ENCODE results near the gene PRPF6.

The PRPF6 gene

DNA sequence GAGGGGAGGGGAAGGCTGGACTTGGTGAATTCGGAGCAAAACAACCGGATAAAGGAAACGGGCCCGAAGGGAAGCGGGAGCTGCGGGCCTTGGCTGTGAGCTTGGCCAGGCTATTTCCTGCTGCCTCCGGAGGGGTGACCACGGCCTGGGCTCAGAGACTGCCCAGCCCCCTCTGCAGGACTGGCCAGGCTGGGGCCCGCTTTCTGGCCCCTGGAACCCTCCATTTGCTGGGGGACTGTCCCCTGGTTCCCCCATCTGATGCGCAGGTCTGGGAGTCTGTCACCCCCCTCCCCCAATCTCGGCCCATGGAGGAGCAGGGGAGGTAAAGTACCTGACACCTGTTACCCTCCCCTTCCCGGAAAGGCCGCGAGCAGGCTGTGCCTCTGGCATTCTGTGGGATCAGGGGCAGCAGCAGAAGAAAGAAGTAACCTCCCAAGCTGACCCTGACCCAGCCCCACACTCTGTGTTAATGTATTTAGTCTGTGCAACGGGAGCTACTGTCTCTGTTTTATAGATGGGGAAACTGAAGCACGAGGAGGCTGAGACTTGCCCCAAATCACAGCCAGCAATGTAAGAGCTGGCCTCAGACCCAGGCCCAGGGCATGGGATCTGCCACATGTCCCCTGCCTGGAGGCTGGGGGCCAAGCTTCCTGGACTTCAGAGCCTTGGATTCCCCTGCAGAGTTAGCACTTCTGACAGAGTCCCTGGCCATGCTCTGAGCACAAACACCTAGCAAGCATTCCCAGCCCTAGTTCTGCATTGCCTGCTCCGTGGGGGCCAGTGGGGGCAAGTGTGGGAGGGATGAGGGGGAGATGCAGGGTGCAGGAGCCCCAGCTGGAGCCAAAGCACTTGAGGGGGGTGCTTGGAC, 58.6 kb downstream of the PRPF6 start:
- H3K4me3 ChIP-seq (ENCODE audit: low read length): peak overlapping the region; percentile 51
- no peak for DNase-seq (ENCODE audit: low read depth, low spot score)

DNA sequence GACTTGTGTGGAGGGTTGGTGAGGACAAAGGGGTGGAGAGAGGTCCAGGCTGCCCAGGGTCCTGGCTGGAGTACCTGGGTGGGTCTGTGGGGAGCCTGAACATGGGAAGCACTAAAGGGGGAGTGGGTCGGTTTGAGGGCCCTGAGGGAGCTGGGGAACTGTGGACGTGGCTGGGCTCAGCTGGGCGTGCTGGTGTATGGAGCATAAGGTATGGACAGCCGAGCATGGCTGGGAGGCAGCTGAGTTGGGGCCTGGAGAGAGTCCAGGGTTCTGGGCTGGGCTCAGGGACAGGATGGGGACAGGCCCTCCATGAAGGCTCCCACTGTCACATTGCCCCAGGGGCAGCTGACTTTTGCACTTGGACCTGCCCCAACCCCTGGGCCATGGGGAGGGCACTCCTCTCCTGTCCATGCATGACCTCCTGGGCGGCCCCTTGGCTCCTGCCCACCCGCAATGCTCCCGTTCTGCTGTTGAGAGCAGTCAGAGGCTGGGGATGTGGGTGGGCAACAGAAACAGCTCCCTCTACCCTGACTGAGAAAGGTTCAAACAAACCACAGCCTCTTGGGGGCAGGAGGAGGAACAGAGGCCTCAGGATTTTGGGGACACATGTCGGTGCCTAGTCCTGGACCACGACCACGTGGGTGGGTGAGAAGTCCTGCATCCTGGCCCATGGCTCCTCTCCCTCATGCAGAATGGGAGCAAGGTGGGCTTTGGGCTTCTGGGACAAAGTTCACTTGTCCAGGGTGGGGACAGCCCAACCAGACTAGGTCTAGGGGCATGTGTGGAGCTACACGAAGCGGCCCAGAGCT, 59.5 kb downstream of the PRPF6 start:
- DNase-seq (ENCODE audit: low read depth, low spot score): no peak
- no peak overlapping the region for H3K4me3 ChIP-seq (ENCODE audit: low read length)

DNA sequence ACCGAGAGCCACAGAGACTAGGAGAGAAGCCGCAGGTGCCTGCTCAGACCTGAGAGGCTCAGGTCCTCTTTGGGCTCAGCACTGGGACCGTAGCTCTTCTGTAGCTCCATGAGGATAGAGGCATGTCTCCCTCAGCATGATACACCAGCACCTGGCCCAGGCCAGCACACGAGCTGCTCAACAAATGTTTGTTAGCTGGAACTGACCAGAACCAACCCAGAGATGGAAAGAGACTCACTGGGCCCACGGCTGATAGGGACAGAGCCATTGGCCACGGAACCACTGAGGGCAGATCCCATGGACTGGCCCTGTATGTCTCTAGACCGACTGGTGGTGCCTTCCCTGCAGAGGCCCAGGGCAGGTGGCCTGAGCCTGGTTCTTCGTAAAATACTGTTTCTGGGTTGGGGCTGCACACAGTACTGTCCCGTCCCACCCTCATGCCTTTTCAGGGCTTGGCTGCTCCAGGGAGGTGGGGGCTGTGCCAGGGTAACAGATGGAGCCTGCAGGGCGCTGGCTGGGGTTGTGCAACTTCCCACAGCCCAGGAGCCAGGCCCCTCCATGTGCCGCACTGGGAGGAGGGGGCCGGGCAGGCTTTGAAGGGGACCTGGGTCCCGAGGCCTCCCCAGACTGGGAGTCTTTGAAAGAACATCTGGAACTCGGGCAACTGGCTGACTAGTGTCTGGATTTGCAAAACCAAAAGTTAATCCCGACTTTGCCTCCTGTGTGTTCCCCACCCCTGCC, 60.3 kb downstream of the PRPF6 start:
- peak overlapping the region; percentile 59; the same call in 1 of the 2 replicates for H3K4me3 ChIP-seq (ENCODE audit: low read length)
- DNase-seq (ENCODE audit: low read depth, low spot score): no peak

DNA sequence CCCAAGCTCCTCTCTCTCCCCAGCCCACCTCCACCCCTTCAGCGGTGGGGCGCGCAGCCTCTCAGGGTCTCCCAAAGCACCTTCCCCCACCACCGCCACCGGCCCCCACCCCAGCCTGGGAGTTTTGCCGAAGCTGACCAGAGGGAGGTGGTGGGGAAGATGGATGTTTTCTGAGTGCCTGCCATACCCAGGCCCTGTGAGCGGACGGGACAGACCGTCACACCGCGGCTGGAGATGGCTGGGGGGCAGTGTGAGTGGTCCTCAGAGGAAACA, 60.8 kb downstream of the PRPF6 start:
- peak overlapping the region; percentile 59 for H3K4me3 ChIP-seq (ENCODE audit: low read length)
- DNase-seq (ENCODE audit: low read depth, low spot score): no peak

DNA sequence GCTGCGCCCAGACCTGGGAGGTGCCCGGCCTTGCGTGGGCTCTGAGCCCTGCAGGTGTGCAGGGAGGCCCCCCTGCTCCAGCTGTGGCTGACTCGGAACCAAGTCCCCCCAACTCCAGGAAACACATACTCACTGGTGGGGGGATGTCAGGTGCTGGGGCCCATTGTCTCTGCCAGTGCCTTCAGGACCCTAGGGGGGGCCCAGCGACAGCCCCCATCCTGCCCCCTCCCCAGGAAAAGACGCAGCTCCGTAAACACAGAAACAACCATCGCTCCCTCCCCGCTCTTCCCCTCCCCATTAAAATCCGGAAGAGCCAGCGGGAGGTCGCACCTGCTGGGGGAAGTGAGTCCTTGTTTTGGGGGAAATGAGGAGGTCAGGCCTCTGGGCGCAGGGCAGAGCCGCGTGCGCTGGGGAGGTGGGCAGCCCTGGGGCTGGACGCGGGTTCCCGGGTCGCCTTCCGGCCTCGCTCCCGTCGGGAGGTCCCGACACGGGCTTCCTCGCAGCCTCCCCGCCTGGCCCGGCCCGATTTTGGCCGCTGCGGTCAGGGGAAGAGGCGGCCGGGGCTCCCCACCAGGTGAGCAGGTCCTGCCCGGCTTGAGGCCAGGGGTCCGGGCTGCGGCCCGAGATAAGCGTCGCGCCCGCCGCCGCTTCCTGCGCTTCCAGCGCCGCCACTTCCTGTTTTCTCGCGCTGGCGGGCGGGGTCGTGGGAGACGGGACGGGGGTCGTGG, 61.3 kb downstream of the PRPF6 start:
- H3K4me3 ChIP-seq (ENCODE audit: low read length): peak overlapping the region; percentile 59
- no peak for DNase-seq (ENCODE audit: low read depth, low spot score)

DNA sequence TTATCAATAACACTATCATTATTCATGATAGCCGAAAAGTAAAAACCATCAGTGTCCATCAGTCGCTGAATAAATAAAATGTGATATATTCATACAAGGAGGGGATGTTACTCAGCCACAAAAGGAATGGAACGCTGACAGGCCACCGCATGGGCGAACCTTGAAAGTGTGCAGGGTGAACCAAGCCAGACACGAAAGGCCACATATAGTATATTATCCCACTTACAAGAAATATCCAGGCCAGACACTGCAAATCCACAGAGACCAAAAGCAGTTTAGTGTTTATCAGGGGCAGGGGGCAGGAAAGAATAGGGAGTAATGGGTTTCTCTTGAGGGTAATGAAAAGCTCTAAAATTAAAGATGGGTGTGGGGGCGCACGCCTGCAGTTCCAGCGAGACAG, 62.8 kb downstream of the PRPF6 start:
- H3K4me3 ChIP-seq (ENCODE audit: low read length): no peak overlapping the region
- DNase-seq (ENCODE audit: low read depth, low spot score): no peak

DNA sequence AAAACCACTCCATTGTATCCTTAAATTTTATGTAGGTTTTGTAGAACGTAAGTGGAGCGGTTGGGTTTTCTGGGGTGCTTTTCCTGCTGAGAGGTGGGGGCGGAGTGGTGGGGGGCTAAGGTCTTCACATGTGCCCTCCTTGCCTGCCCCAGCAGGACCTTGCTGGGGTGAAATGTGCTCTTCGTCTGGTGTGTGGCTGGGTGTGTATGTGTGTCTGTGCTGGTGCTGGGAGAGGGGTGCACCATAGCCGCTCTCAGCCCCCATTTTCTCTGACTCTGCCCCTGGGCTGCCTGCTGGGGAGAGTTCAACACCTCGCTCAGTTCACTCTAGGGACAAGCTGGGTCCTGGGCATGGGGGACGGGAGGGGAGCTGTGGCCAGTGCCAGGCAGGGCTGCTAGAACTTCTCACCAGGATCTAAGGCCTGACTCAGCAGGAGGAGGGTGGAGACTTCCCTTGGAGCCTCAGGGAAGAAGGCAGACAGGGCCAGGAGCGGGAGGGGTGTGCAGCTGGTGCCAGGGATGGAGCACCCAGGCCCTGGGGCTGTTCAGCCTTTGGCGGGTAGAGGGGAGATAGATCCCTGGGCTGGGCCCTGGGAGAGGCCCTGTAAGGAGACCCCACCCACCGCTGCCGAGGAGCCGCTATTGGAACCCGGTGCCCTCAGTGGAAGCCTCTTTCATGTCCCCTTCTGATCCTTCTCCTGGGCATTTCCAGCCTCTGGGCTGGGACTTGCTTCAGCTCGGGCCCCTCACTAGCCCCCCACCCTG, 63.7 kb downstream of the PRPF6 start:
- no peak overlapping the region for H3K4me3 ChIP-seq (ENCODE audit: low read length)

DNA sequence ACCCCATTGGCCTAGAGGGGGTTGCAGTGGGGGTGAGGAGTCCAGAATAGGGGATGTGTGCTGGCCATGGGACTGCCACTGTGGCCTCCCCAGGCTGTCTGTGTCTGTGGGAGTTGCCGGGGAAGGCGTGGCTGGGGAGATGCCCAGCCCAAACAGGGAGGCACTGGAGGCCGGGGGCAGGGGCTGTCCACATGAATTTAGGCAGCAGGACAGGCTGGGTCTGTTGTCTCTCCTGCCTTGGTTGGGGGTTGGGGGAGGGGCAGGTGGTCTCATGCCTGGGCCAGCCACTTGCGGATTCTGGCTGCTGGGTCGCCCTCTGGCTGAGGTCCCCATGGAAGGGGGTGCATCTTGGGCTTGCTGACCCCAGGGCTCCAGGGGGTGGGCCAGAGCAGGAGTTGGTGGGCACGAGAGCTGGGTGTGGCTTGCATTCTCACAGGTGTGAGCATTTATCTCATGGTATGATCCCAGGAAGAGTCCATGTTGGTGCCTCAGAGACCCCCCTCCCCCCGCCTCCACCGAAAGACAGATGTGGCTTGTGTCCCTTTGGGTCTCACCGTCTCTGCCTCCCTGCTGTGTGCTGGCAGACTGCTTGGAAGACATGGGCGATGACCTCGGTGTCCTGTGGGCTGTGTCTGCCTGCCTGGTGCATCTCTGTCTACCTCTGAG, 64.5 kb downstream of the PRPF6 start:
- DNase-seq (ENCODE audit: low read depth, low spot score): no peak
- no peak overlapping the region for H3K4me3 ChIP-seq (ENCODE audit: low read length)

More for the DNA sequence above, 63.7 kb downstream of the PRPF6 start:
- DNase-seq (ENCODE audit: low read depth, low spot score): no peak

DNA sequence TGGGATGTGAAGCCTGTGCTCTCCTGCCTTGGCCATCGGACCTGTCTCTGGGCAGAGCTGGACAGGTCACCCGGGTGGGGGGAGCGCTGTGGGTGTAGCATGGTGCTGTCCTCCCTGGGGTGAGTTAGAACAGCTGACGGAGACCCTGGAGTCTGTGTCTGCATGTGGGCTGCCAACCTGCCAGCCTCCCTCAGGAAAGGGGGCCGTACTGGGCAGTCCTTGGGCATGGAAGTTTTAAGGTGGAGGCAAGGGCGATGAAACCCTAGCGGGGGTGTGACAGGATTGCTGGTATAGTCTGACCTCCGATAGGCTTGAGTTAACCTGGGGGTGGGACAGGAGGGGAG, 66.1 kb downstream of the PRPF6 start:
- H3K4me3 ChIP-seq (ENCODE audit: low read length): no peak overlapping the region

DNA sequence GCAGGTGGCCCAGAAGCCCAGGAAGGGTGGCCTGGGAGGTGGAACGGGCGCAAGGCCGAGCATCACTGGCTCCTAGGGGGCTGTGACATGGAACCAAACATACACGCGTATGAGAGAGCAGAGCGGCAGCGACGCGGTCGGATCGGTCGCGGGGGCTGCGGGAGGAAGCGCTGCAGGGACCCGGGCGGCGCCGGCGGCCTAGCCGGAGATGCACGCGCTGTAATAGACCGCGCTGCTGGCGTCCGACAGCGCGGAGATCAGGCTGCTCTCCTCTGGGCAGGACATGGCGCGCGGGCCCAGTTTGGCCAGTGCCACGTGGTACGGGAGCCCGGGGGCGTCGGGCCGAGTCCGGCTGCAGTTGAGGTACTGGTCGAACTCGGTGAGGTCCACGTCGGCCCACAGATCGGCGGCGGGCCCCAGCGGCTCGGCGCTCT, 67.1 kb downstream of the PRPF6 start:
- no peak overlapping the region for H3K4me3 ChIP-seq (ENCODE audit: low read length)
- no peak for DNase-seq (ENCODE audit: low read depth, low spot score)

More for the DNA sequence above, 66.1 kb downstream of the PRPF6 start:
- no peak for DNase-seq (ENCODE audit: low read depth, low spot score)

GRCh38 chr20:64048402-64049044, 67.6 kb downstream of the PRPF6 start:
- DNase-seq (ENCODE audit: low read depth, low spot score): no peak
- no peak overlapping the region for H3K4me3 ChIP-seq (ENCODE audit: low read length)

GRCh38 chr20:64049060-64049877, 68.3 kb downstream of the PRPF6 start, which contains the start of gene SOX18:
Gene SOX18, minus strand, starts transcription at chr20:64049639. Its CDS starts 123 bp downstream, at chr20:64049516.
- H3K4me3 ChIP-seq (ENCODE audit: low read length): no peak within 1 kb of the TSS
- DNase-seq (ENCODE audit: low read depth, low spot score): no peak

GRCh38 chr20:64049878-64050260, 68.9 kb downstream of the PRPF6 start:
- no peak overlapping the region for H3K4me3 ChIP-seq (ENCODE audit: low read length)
- no peak for DNase-seq (ENCODE audit: low read depth, low spot score)

GRCh38 chr20:64050261-64051032, 69.5 kb downstream of the PRPF6 start:
- DNase-seq (ENCODE audit: low read depth, low spot score): no peak
- no peak overlapping the region for H3K4me3 ChIP-seq (ENCODE audit: low read length)

- DNase-seq (ENCODE audit: low read depth, low spot score): no peak
- H3K4me3 ChIP-seq (ENCODE audit: low read length): no peak overlapping the region
These were observed 70.1 kb downstream of the PRPF6 start for GRCh38 chr20:64051033-64051452.
